ENCODE data around the gene RASD2.

Gene RASD2

GRCh38 chr22:35542157-35542938 lies 1.7 kb downstream of the RASD2 start:
- no peak for FAIRE-seq

- FAIRE-seq = no peak
These were observed 2.4 kb downstream of the RASD2 start for GRCh38 chr22:35542939-35543516.

- no peak for FAIRE-seq
These were observed 3.1 kb downstream of the RASD2 start for GRCh38 chr22:35543702-35544101.

GRCh38 chr22:35544189-35544588 lies 3.6 kb downstream of the RASD2 start:
- no peak for FAIRE-seq

GRCh38 chr22:35544827-35545226 lies 4.2 kb downstream of the RASD2 start:
- FAIRE-seq = no peak

- FAIRE-seq = no peak
These were observed 6.3 kb downstream of the RASD2 start for GRCh38 chr22:35546886-35547285.

- FAIRE-seq = no peak
These were observed 7.5 kb downstream of the RASD2 start for GRCh38 chr22:35547987-35548721.

GRCh38 chr22:35548722-35549112 lies 8.1 kb downstream of the RASD2 start:
- FAIRE-seq = no peak

GRCh38 chr22:35549328-35549727 lies 8.7 kb downstream of the RASD2 start:
- FAIRE-seq = no peak

GRCh38 chr22:35551549-35552177 lies 11.0 kb downstream of the RASD2 start:
- FAIRE-seq = no peak

- FAIRE-seq = no peak
These were observed 11.7 kb downstream of the RASD2 start for GRCh38 chr22:35552196-35552842.

- FAIRE-seq = no peak
These were observed 12.2 kb downstream of the RASD2 start for GRCh38 chr22:35552846-35553245.

- no peak for FAIRE-seq
These were observed 12.7 kb downstream of the RASD2 start for GRCh38 chr22:35553341-35553740.

- FAIRE-seq = no peak
These were observed 13.7 kb downstream of the RASD2 start for GRCh38 chr22:35554297-35554845.

- no peak for FAIRE-seq
These were observed 14.9 kb downstream of the RASD2 start for GRCh38 chr22:35555483-35555890.

GRCh38 chr22:35555946-35556547 lies 15.4 kb downstream of the RASD2 start:
- no peak for FAIRE-seq

GRCh38 chr22:35556666-35557065 lies 16.0 kb downstream of the RASD2 start:
- FAIRE-seq = no peak

GRCh38 chr22:35558031-35558430 lies 17.4 kb downstream of the RASD2 start:
- no peak for FAIRE-seq

- no peak for FAIRE-seq
These were observed 18.1 kb downstream of the RASD2 start for GRCh38 chr22:35558719-35559118.

GRCh38 chr22:35559354-35560005 lies 18.8 kb downstream of the RASD2 start:
- peak; percentile 43 for FAIRE-seq

- no peak for FAIRE-seq
These were observed 19.7 kb downstream of the RASD2 start for GRCh38 chr22:35560366-35560765.

GRCh38 chr22:35560824-35561223 lies 20.2 kb downstream of the RASD2 start:
- FAIRE-seq = no peak

Data from colon (tissue), 2 donors.